Mammary epithelial cell (primary cell): ENCODE results near the gene SUCNR1.

Experiments
- EZH2 ChIP-seq: IDR thresholded peaks from 2 replicates; pipeline ENCODE4 v1.6.1; 2012; ENCODE audit warnings: low read length, inconsistent platforms, borderline replicate concordance
- TF ChIP-seq, protein P1 (sequence below), 2 donors: IDR thresholded peaks in 1 of 2; conservative IDR thresholded peaks in 1 of 2; 2 replicates each; pipeline ENCODE4 v1.5.1; 2011 to 2012; ENCODE audit warnings: inconsistent platforms in 2 of 2, low read length in 2 of 2, mild to moderate bottlenecking in 2 of 2, control low read depth in 1 of 2, low read depth in 1 of 2; ENCODE audit not compliant: insufficient read depth in 1 of 2; ENCODE audit errors: extremely low read depth in 1 of 2

DNA sequence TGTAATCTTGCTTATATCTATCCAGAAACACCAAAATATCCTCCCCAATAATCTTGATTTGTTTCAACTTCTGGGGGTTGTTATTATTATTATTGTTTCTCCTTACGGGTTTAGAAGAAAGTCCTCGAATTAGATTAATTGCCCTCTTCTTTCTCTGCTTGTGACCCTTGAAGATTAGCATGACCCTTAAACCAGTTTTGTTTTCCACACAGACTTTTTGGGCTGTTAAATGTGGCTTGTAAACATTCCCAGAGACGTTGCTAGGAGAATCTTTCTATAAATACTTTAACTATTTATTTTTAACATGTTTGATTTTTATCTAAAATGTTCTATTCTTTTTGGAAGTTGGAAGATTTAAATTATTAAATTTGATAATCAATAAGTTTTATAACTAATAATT lies 4.3 kb upstream of the SUCNR1 start:
- TF ChIP-seq, protein P1, sequence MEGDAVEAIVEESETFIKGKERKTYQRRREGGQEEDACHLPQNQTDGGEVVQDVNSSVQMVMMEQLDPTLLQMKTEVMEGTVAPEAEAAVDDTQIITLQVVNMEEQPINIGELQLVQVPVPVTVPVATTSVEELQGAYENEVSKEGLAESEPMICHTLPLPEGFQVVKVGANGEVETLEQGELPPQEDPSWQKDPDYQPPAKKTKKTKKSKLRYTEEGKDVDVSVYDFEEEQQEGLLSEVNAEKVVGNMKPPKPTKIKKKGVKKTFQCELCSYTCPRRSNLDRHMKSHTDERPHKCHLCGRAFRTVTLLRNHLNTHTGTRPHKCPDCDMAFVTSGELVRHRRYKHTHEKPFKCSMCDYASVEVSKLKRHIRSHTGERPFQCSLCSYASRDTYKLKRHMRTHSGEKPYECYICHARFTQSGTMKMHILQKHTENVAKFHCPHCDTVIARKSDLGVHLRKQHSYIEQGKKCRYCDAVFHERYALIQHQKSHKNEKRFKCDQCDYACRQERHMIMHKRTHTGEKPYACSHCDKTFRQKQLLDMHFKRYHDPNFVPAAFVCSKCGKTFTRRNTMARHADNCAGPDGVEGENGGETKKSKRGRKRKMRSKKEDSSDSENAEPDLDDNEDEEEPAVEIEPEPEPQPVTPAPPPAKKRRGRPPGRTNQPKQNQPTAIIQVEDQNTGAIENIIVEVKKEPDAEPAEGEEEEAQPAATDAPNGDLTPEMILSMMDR (conservative IDR thresholded peaks at IDR 0.05 in 1 of 2, IDR thresholded peaks at IDR 0.05 in 1 of 2; ENCODE audit: extremely low read depth in 1 of 2, insufficient read depth in 1 of 2, low read depth in 1 of 2, low read length in 2 of 2): no peak
- TF ChIP-seq EZH2: no peak
